G401.6 (cell line): ENCODE data around the gene AKNA.
A peak's percentile ranks its signal among the peaks of the same experiment; 100 is the strongest.

Experiments
- FAIRE-seq: peaks from 2 replicates; lab custom pipeline; 2012; peaks lifted over from hg19 to GRCh38; lab: Jason Lieb, UNC

The AKNA gene

GRCh38 chr9:114357360-114357759, 30.4 kb downstream of the AKNA start:
- FAIRE-seq = no peak

GRCh38 chr9:114356792-114357191, 31.0 kb downstream of the AKNA start:
- FAIRE-seq = no peak

GRCh38 chr9:114355821-114356220, 32.0 kb downstream of the AKNA start:
- no peak for FAIRE-seq

GRCh38 chr9:114351932-114352331, 35.9 kb downstream of the AKNA start:
- no peak for FAIRE-seq

- FAIRE-seq = no peak
Measured at GRCh38 chr9:114350636-114351401, 37.0 kb downstream of the AKNA start.

- no peak for FAIRE-seq
Measured at GRCh38 chr9:114349713-114350480, 37.9 kb downstream of the AKNA start.

- no peak for FAIRE-seq
Measured at GRCh38 chr9:114348906-114349482, 38.8 kb downstream of the AKNA start.

GRCh38 chr9:114348261-114348905, 39.4 kb downstream of the AKNA start:
- FAIRE-seq = no peak

- FAIRE-seq = no peak
Measured at GRCh38 chr9:114347675-114348074, 40.1 kb downstream of the AKNA start.

GRCh38 chr9:114346146-114346545, 41.6 kb downstream of the AKNA start:
- no peak for FAIRE-seq

- FAIRE-seq = no peak
Measured at GRCh38 chr9:114345493-114346065, 42.2 kb downstream of the AKNA start.

GRCh38 chr9:114344692-114345091, 43.1 kb downstream of the AKNA start:
- FAIRE-seq = no peak

GRCh38 chr9:114344188-114344566, 43.6 kb downstream of the AKNA start:
- FAIRE-seq = no peak

GRCh38 chr9:114343471-114344187, 44.2 kb downstream of the AKNA start:
- no peak for FAIRE-seq

GRCh38 chr9:114342755-114343440, 44.9 kb downstream of the AKNA start:
- no peak for FAIRE-seq

- no peak for FAIRE-seq
Measured at GRCh38 chr9:114341991-114342390, 45.8 kb downstream of the AKNA start.

GRCh38 chr9:114341152-114341830, 46.5 kb downstream of the AKNA start:
- FAIRE-seq = no peak

GRCh38 chr9:114339130-114339908, 48.5 kb downstream of the AKNA start:
- peak; percentile 36 for FAIRE-seq

- FAIRE-seq = no peak
Measured at GRCh38 chr9:114338187-114338586, 49.6 kb downstream of the AKNA start.
